GM23248 (cell line): ENCODE measurements around the gene CLIC6.

Experiments
- EZH2 ChIP-seq: fragments of 200-600 bp; sonication (generic); IDR thresholded peaks from 2 replicates; pipeline ENCODE4 v1.6.1; 2018; ENCODE audit warnings: antibody characterized with exemption, mild to moderate bottlenecking; ENCODE audit not compliant: insufficient read depth, poor library complexity, severe bottlenecking
- EZH2phosphoT487 ChIP-seq: fragments of 200-600 bp; sonication (generic); IDR thresholded peaks from 2 replicates; pipeline ENCODE4 v1.6.1; 2018; ENCODE audit warnings: antibody characterized with exemption, moderate library complexity, mild to moderate bottlenecking, low read depth; ENCODE audit not compliant: insufficient read depth

GRCh38 chr21:34625030-34625593 is 43.7 kb upstream of the CLIC6 start:
- no peak for TF ChIP-seq EZH2
- no peak for TF ChIP-seq EZH2phosphoT487
